Measurements from ENCODE around the gene RXFP2. TPM values are rescaled to one million over a fixed set of nuclear protein-coding genes. Genes with fewer than 3 reads are reported as not detected.

Gene RXFP2
- total and polyA plus RNA-seq, 2 of the 8 experiments (the other 6 are each of a cell fraction or from before 2014, with no cell fraction given): not detected

GRCh38 chr13:31814536-31814935, 75.2 kb downstream of the RXFP2 start:
- no peaks in the 10 kb centered on the region for H3K36me3 ChIP-seq (ENCODE audit: control insufficient read depth in 2 of 4, insufficient read depth in 4 of 4, low read length in 3 of 4)
- peaks cover 11 to 16% of the 10 kb centered on the region in 2 experiments for H3K9me3 ChIP-seq (ENCODE audit: insufficient read depth in 2 of 2, low read depth in 1 of 2, low read length in 1 of 2)
- H2BK120ac ChIP-seq (replicated peaks; ENCODE audit: low read depth, low read length): no peak overlapping the region
- no peak overlapping the region for H3K56ac ChIP-seq (replicated peaks; ENCODE audit: insufficient read length, low read depth, low read length)
- H4K20me1 ChIP-seq (replicated peaks in 1 of 2; ENCODE audit: control insufficient read depth in 1 of 2, insufficient read depth in 2 of 2, low read length in 2 of 2): no peaks in the 10 kb centered on the region
- H3K4ac ChIP-seq (replicated peaks; ENCODE audit: insufficient read length, low read depth, low read length): no peak overlapping the region
- H2BK12ac ChIP-seq (ENCODE audit: low read depth, low read length): no peak overlapping the region
- no peak overlapping the region for H3K14ac ChIP-seq (ENCODE audit: insufficient read length)
- no peak overlapping the region for H4K8ac ChIP-seq (ENCODE audit: extremely low read depth, insufficient read depth, low read length)
- no peak overlapping the region for H3K4me3 ChIP-seq (ENCODE audit: extremely low read depth in 1 of 4, insufficient read depth in 2 of 4, low read depth in 3 of 4, low read length in 4 of 4)
- H3K4me2 ChIP-seq (ENCODE audit: insufficient read depth in 1 of 2, low read depth in 2 of 2, low read length in 2 of 2): no peak overlapping the region
- no peaks in the 10 kb centered on the region for H3K27me3 ChIP-seq (replicated peaks in 1 of 4; ENCODE audit: control insufficient read depth in 3 of 4, extremely low read depth in 1 of 4, insufficient read depth in 3 of 4, low read length in 3 of 4)
- H4K91ac ChIP-seq (replicated peaks; ENCODE audit: insufficient read length, low read length): no peak overlapping the region
- WGBS, 2 experiments (ENCODE audit: extremely low coverage in 1 of 2, insufficient coverage in 1 of 2, insufficient read length in 1 of 2, insufficient replicate concordance in 2 of 2, low coverage in 1 of 2, low lambda C conversion rate in 2 of 2, missing lambda C conversion rate in 1 of 2): 89% methylated on average over 5 of the region's 5 CpGs; no CpG with 5 or more reads in 1 of the 2 experiments
- no peak for FAIRE-seq
- H3K27ac ChIP-seq (ENCODE audit: low read depth, low read length): no peak overlapping the region
- no peak overlapping the region for H3K18ac ChIP-seq (ENCODE audit: extremely low read depth, low read length)
- H4K5ac ChIP-seq (ENCODE audit: insufficient read length, low read depth, low read length): no peak overlapping the region
- H3K79me2 ChIP-seq (ENCODE audit: control insufficient read depth in 1 of 2, insufficient read depth in 2 of 2, low read length in 2 of 2): no peaks in the 10 kb centered on the region
- H3K23me2 ChIP-seq (ENCODE audit: low read depth, low read length): no peaks in the 10 kb centered on the region
- DNase-seq (ENCODE audit: low read depth in 1 of 2, low spot score in 2 of 2): no peak
- H2BK15ac ChIP-seq (ENCODE audit: low read length): no peak overlapping the region
- no peak overlapping the region for H2BK20ac ChIP-seq (ENCODE audit: low read length)
- ChIA-PET CTCF (ENCODE audit: partially characterized antibody) (no interaction called here), POLR2A (ENCODE audit: partially characterized antibody) (no interaction called here)
- H2AFZ ChIP-seq (ENCODE audit: low read length): no peak overlapping the region
- H3K79me1 ChIP-seq (ENCODE audit: low read depth, low read length): no peaks in the 10 kb centered on the region
- H2AK5ac ChIP-seq (ENCODE audit: low read depth, low read length): no peak overlapping the region
- H3K23ac ChIP-seq (ENCODE audit: insufficient read length): no peak overlapping the region
- no peak overlapping the region for H3K9ac ChIP-seq (replicated peaks in 1 of 4; ENCODE audit: extremely low read depth in 1 of 4, low read depth in 3 of 4, low read length in 3 of 4)
- no peaks in the 10 kb centered on the region for H3K4me1 ChIP-seq (replicated peaks in 1 of 4; ENCODE audit: control insufficient read depth in 3 of 4, insufficient read depth in 4 of 4, low read length in 3 of 4)
- no peak overlapping the region for H2BK5ac ChIP-seq (ENCODE audit: low read depth, low read length)
- TF ChIP-seq CHD7 (IDR thresholded peaks at IDR 0.05; ENCODE audit: insufficient replicate concordance, low read length): no peak
